ENCODE data around the gene ZFYVE28.

Gene ZFYVE28

DNA sequence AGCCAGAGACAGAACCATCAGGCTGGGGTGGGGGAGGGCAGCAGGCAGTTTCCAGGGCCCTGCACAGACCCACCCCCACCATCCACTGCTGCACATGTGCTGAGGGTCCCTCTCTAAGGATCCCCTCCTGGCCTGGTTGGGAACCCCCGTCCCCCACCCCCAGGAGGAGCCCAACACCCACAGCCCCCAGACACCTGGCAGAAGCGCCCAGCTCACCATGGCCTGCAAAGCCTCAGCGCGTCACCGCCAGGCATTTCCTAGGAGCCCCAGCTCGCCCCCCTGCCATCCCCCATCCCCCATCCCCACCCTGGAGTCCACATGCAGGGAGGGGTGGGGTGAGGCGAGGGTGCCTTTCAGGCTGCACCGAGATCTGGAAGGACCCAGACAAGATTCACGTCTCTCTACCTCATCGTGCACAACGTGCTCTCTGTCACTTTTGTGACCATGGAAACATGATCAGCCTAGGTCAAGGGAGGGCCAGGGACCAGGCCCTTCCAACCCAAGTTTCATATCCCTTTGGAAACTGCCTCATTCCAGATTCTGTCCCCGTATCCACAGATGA is 165.8 kb downstream of the ZFYVE28 start:
- no peak for DNase-seq (ENCODE audit: extremely low read depth in 1 of 2, low read depth in 1 of 2)

DNA sequence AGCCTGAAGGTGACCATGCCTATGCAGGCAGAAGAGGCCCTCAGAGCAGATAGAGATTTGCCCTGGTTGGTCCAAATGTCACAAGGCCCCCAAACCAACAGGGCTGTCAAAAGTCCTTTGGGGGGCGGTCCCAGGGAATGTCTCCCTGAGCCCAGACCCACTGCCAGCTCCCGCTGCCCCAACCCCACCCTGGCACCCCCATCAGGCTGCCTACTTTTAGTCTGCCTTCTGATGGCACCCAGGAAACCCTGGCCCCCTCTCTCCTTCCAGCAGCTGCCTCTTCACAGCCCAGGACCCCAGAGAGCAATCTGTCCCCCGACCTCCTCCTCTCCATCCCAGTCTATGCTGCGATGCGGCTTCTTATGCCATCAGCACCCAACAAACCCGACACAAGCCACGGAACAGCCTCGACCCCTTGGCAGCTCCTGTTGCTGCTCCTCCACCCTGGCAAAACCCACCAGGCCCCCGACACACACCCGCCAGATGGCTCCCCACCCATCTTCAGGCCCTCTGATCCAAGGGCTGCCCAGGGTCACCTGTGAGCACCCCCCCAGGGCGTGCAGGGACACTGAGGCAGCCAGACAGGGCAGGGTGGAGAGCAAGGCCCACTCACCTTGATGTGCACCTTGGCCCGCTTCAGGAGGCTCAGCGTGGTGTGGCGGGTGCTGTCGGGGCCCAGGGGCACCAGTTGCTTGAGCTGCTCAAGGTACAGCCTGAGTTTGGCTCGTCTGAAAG is 166.5 kb downstream of the ZFYVE28 start:
- DNase-seq (ENCODE audit: extremely low read depth in 1 of 2, low read depth in 1 of 2): no peak

DNA sequence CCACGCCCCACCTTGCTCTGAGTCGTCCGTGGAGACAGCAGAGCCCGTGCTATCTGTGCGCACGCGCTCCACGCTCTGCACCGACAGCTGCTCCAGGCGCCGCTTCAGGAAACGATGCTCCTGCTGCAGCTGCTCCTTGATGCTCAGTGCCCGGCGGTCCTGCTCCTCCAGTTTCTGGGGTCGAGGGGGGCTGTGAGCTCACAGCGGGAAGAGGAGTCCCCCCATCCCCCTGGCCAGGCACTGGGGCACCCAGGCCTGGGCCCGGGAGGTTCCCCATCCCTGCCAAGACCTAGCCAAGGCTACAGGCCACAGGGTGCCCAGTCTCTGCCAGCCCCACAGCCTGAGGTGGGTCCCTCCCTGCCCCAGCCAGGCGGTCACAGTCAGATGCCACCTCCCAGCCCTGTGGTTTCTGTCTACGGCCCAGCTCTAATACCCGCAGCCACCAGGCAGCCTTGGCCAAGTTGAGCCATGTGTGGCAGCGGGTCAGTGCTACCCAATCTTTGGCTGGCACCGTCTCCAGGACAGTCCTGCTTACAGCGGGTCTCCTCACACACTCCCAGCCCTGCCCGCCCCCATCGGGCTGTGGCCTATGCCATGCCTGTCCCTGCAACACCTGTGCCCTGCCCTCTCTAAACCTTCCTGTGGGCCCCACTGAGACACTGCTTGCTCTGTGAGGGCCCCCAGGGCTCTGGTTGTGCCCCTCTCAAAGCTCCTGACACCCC is 167.2 kb downstream of the ZFYVE28 start:
- no peak for DNase-seq (ENCODE audit: extremely low read depth in 1 of 2, low read depth in 1 of 2)

DNA sequence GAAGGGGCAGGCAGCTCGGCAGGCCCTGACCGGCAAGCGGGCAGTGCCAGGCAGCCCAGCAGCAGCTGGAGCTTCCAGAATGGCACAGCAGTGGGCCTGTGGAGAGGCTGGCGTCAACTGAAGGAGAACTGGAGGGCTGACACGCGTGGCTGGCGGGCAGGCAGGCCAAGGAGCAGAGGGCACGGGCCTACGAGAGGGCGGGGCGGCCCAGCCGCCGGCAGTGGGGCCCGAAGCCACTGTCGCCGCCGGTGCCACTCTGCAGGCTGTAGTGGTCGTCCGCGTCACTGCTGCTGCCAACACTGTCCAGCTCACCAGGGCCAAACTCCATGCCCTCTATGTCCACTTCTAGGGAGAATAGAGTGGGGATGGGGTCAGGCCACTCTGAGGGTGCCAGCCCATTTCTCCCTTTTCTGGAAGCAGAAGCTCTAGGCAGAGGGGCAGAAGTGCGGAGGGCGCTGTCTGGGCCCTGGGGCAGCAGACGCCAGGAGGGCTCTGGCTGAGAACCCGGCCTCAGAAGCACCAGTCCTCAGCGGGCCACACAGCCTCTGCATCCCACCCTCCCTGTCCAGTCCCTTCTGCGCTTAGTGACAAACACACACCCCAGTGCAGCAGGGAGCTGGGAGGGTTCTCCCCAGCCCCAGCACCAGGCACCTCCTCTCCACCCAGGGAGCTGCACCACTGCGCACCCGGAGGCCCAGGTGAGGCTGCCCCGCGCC is 167.9 kb downstream of the ZFYVE28 start:
- DNase-seq (ENCODE audit: extremely low read depth in 1 of 2, low read depth in 1 of 2): no peak

DNA sequence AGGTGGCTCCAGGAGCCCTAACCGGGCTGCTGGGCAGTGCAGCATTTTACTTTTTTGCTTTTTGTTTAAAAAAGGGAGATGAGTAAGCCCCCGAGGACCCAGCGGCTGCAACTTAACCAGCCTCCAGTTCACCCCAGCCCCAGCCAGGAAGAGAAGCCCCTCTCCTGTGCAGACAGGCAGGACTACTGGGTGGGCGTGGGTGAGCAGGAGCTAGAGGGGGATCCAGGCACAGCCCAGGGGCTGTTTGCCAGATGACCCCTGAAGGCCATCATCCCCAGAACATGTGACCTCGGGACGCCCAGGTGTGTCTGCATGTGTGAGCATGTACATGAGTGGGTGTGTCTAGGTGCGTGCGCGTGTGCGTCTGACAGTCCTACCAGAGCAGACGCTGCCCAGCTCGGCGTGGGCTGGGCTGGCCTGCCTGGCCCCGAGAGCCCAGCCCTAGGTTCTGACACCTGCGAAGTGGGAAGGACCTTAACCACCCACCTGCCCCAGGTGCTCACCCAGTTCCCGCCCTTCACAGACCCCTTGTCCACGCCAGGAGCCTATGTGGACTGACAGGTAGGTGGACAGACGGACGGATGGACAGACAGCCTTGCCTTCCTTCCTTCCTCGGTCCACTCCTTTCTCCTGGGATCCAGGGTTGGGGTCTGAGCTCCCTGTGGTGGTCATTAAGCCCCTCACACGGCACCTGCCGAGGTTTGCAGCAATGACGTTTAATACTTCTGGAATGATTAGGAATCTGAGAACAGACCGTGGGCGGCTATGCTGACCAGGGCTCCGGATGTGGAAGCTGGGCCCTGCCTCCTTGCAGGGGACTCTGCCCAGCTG is 168.7 kb downstream of the ZFYVE28 start:
- no peak for DNase-seq (ENCODE audit: extremely low read depth in 1 of 2, low read depth in 1 of 2)

DNA sequence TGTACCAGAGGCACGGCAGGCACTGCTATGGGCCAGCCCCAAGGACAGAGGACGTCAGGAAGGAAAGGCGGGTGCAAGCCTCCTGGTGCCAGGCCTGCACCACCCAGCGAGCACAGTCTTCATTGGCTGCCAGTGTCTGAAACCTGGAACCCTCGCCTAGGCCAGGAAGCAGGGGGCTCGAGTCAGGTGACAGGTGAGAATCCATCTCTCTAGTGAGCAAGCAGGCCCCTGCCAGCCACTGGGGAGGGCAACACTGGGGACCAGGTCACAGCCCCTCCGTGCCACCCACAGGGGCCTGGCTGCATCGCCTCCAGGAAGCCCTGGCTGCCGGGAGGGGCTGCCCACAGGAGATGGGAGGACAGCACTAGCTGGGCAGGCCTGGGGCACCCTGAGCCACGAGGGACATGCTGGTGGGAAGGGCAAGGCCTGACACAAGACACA is 169.6 kb downstream of the ZFYVE28 start:
- DNase-seq (ENCODE audit: extremely low read depth in 1 of 2, low read depth in 1 of 2): no peak

DNA sequence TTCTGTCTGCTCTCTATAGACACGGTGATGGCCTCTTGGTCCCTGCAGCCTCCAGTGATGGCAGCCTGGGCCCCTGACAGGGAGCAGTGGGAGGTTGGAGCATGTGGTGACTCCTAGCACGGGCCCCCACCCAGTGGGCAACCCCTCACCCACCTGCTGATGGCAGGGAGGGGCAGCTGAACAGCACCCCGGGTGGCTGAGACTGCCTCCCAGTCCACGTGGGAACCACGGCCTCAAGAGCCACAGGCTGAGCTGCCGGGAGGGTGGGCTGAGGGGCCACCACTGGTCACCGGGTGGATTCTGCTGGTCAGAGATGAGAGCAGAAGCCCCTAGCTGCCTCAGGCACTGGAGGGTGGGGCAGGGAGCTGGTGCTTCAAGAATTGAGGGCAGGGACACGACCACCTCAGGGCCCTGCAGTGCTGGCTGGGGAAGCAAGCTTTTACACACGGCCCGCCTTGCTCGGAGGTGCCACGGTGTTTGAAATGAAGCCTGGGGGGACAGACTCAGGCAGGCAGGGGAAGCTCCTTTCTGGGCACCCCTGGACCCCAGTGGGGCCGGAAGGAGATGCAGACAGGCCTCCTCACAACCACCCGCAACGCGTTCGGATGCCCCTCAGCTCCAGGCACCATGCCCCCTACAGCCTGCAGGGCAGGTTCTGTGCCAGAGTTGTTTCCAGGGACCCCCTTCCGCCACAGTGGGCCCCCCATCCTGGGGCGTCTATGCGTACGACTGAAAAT is 170.2 kb downstream of the ZFYVE28 start:
- no peak for DNase-seq (ENCODE audit: extremely low read depth in 1 of 2, low read depth in 1 of 2)

DNA sequence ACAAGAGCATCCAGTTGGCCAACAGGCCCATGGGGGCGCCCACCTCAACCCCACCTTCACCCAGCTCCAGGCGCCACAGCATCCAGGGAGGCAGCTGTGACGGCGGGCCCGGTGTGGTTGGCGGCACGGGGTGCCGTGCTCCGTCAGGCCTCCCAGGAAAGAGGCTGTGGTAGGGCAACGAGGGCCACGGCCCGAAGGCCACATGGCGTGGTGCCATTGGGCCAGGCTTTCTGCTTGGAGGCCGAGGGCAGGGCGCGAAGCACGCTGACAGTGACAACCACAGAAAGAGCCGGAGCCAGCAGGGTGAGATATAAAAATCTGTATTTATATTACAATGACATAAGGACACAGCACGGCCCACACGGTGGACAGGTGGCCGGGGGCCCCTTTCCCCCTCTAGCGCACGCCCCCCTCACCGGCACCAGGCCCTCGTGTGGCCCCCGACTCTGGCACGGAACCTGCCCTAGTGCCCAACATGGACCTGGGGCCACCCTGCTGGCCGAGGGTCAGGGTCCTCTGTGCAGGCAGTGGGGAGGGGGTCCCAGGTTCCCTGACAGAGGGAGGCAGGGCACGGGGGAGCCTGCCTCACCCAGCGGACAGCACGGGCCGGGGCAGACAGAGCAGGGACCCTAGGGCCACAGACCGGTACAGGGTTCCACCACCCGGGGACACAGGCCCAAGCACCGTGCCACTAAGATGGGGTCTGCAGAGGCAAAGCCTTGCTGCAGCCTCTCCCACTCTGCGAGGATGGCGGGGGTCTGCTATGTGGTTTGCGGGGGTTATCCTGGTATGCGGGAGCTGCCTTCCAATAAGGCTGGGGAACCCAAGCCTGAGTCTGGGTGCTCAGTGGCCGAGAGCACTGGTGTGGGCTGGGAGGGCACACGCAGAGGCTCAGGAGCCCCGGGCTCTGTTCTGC is 171.1 kb downstream of the ZFYVE28 start:
- DNase-seq (ENCODE audit: extremely low read depth in 1 of 2, low read depth in 1 of 2): no peak

DNA sequence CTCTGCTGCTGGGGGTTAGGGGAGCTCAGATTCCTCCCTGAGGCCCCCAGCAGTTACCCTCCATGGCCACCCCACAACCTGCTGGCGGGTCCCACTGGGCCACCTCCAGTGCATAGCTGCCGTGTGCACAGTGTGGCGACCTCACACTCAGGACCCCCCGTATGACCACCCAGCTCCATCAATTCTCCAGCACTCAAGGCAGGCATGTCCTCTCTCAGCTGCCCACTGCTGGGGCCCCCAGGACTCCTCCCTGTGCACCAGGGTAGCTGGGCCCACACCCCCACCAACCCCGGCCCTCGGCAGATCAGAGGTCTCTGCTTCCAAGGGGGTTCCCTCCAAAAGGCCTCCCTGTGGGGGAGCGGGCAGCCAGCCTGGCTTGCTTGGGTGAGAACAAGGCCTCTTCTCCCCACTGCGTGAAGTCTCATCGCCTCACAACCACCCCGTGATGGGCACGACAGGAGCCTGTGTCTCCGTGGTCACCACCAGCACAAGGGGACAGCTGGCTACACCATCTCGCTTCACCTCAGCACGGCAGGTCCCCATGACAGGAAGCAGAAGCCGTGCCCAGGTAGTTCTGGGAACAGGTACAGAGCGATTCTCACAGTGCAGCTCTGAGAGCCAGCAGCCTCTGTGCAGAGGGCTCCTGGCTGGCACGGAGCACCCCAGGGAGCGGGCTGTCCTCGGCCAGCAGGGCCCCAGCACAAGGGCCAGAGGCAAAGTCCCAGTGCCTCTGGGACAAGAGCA is 171.9 kb downstream of the ZFYVE28 start:
- DNase-seq (ENCODE audit: extremely low read depth in 1 of 2, low read depth in 1 of 2): no peak

DNA sequence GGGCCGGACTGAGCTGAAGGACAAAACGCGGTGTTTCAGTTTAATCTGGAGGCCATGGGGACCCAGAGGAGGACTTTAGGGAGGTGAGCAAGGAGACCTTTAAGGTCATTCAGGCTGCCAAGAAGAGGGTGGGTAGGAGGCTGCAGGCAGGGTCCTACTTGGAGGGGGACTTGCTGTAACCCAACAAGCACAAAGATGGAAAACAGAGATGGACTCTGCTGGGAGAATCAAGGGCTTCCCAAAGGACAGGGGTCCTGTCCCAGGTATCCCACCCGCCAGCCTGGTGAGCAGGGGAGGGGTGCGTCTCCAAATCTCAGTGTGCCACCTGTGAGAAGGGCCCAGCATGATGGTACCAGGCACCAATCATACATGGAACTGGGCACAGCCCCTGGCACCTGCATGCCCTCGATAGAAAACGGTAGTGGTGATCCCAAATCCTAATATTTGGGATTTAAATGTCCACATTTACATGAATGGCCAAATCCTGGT is 172.6 kb downstream of the ZFYVE28 start:
- DNase-seq (ENCODE audit: extremely low read depth in 1 of 2, low read depth in 1 of 2): no peak

DNA sequence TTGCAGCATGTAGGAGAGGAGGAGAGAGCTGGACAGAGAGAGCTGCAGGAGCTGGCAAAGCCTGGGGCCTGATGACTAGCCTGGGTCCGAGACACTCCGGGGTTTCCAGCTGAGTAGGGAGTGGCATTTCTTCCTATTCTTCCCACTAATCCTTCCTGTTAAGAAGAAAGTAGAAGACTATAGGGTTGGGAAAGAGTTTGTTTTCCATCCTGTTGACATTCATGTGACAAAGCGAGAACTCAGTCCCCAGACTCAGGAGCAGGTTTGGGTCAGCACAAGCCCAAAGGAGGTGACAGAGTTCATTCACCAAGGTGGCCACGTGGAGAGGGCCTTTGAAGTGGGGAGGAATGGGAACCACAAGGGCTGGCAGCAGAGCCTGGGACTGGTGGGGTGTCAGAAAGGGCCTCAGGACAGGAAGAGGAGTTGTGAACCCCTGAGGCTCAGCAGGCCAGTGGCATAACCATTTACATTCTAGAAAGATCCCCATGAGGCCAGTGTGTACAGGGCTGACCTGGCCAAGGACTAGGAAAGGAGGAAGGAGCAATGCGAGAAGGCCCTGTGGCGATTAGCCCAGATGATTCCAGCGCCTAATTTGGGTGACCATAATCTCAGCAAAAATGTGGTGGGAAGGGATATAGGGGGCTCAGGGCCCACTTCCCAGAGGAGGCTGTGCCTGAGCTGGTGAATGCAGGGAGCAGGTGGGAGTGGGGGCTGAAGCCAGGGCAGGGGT is 173.2 kb downstream of the ZFYVE28 start:
- no peak for DNase-seq (ENCODE audit: extremely low read depth in 1 of 2, low read depth in 1 of 2)

DNA sequence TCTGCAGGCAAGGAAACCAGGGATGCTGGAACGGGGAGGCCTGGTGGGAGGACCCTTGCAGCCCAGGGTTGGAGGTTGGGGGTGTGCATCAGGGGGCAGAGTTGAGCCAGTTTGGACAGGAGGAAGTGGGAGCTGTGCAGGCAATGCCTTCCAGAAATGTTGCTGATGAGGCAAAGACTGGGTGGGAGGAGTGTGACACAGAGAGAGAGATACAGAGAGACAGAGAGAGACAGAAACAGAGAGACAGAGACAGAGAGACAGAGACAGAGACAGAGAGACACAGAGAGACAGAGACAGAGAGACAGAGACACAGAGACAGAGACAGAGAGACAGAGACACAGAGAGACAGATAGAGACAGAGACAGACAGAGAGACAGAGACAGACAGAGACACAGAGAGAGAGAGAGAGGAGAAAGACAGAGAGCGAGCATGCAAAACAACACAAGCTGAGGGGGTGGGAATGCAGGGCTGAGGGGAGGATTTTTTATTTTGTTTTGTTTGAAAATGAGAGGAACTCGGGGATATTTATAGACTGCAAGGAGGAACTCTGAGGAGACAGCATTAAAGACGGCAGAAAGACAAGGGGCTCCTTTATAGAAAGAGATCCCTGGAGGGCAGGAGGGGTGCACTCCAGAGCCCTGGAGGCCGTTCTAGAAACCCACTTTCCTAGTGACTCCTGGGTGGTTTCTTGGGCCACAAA is 174.6 kb downstream of the ZFYVE28 start:
- DNase-seq (ENCODE audit: extremely low read depth in 1 of 2, low read depth in 1 of 2): no peak

DNA sequence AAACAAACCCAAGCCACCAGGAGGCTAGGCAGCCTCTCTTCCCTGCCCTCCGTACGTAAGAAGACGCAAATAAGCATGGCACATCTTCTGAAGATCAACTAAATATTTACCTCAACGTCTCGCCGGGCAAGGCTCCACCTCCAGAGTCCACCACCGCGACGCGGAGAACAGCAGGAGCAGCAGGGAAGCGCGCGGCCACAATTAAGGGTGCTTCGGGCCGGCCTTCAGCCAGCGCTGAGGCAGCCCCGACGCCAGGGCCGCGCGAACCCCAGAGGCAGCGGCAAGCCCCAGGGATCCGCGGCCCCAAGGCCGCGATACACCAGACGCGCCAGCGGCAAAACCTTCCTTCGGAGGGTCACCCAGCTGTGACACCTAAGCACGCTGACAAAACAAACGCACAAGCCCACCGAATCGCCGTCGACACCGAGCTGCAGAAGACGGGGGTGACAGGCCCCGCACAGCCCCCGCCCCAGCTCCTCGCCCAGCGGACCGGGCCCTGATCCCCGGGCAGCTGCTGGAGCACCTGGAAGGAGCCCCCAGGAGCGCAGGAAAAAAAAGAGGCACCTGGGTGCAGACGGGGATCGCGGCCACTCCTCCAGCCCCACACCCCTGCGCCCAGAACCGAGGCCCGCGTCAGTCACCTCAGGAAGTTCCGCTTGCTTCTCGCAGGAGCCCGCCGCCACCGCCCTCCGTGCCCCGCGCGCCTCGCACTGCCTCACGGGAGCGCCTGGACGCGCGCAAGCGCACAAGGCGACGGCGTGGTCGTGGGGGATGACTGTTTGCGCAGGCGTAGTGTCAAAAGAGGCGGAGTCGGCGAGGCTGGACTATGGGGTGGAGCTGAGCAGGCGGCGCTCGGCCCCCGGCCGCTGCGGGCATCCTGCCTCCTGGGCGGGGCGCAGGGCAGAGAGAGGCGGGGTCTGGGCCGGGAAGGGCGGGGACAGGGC is 176.8 kb downstream of the ZFYVE28 start, which contains the start of the genes HAUS3 and POLN:
TSS of gene HAUS3 (minus strand) at position 712 of the 944 bp plus-strand sequence. CDS start 1,175 bp downstream, outside the sequence.
TSS of gene POLN (minus strand) at position 712 of the 944 bp plus-strand sequence. CDS start 12,890 bp downstream, outside the sequence.
- peak; percentile 98 to 99 for DNase-seq (ENCODE audit: extremely low read depth in 1 of 2, low read depth in 1 of 2)

DNA sequence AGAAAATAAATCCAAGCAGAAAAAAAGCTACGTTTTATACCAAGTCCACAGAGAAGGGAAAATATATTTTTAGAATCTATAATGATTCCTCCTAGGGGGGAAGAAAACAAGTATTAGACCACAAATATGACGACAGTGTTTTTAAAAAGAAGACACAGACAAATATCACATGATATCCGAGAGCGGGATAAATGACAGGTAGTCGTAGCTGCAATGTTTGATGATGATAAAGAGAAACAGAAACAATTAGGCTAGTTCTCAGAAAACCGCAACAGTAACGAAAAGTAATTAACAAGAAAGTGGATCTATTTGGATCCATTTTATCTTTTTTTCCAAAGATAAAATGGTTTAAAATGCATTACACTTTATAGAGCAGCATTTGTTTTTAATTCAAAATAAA is 177.4 kb downstream of the ZFYVE28 start:
- DNase-seq (ENCODE audit: extremely low read depth in 1 of 2, low read depth in 1 of 2): no peak

DNA sequence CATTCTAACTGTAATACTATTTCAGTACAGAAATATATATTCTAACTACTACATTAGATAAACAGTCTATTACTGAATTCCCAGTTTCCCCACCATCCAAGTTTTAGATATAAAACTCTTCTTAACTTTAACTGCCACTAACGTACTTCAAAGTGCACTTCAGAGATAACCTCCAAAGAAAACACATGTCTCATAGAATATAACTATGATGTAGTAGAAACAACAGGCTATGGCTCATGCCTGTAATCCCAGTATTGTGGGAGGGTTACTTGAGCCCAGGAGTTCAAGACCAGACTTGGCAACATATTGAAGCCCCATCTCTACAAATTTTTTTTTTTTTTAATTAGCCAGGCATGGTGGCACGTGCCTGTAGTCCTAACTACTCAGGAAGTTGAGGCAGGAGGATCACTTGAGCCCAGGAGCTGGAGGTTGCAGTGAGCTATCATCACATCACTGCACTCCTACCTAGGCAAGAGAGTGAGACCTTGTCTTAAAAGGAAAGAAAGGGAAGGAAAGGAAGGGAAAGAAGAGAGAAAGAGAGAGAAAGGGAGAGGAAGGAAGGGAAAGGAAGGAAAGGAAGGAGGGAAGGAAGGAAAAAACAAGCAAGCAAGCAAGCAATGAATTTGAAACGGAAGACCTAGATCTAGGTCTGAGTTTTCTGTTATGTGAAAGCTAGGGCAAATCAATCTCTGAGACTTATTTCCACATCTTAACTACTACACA is 181.3 kb downstream of the ZFYVE28 start:
- DNase-seq (ENCODE audit: extremely low read depth in 1 of 2, low read depth in 1 of 2): no peak
